ENCODE measurements around the gene NKRF. TPM values are rescaled to one million over a fixed set of nuclear protein-coding genes. Genes with fewer than 3 reads are reported as not detected.

The NKRF gene
- total and polyA plus RNA-seq, 9 of the 15 experiments (the other 6 are each of a cell fraction or from before 2014, with no cell fraction given): 8.9 to 31.9 (median 19.0) TPM

GRCh38 chrX:119605464-119606279, 552 bp downstream of the NKRF start (continued):
- TF ChIP-seq E4F1 (CRISPR knock-in tag; IDR thresholded peaks at IDR 0.05; ENCODE audit: borderline replicate concordance) (no peak), ZNF239 (CRISPR knock-in tag; IDR thresholded peaks at IDR 0.05) (no peak), MAFG (tag; conservative IDR thresholded peaks at IDR 0.05) (no peak), CHD1 (IDR thresholded peaks at IDR 0.05; ENCODE audit: low read length) (peak; percentile 80), HNRNPH1 (optimal IDR thresholded peaks at IDR 0.05; ENCODE audit: low read depth, low read length) (no peak), POU5F1 (IDR thresholded peaks at IDR 0.05; ENCODE audit: borderline replicate concordance, low read depth, low read length, partially characterized antibody) (no peak), MTA1 (IDR thresholded peaks at IDR 0.05; ENCODE audit: borderline replicate concordance) (no peak), ZNF263 (CRISPR knock-in tag; IDR thresholded peaks at IDR 0.05; ENCODE audit: borderline replicate concordance) (no peak), ZNF23 (CRISPR knock-in tag; IDR thresholded peaks at IDR 0.05) (no peak), LCOR (CRISPR knock-in tag; IDR thresholded peaks at IDR 0.05) (no peak), ARID1B (IDR thresholded peaks at IDR 0.05) (no peak), CREBBP (IDR thresholded peaks at IDR 0.05; ENCODE audit: low read depth, low read length) (no peak), HOXB6 (CRISPR knock-in tag; IDR thresholded peaks at IDR 0.05; ENCODE audit: borderline replicate concordance) (no peak), ZNF146 (CRISPR knock-in tag; IDR thresholded peaks at IDR 0.05; ENCODE audit: unreplicated experiment) (no peak), ZC3H11A (IDR thresholded peaks at IDR 0.05; ENCODE audit: low read depth, low read length) (no peak), MAFK (IDR thresholded peaks at IDR 0.05; ENCODE audit: low read length) (no peak), MED1 (CRISPR knock-in tag; IDR thresholded peaks at IDR 0.05; ENCODE audit: borderline replicate concordance) (no peak), BRF1 (IDR thresholded peaks at IDR 0.05; ENCODE audit: borderline replicate concordance, extremely low read depth, insufficient read length) (no peak), ELF1 (tag; IDR thresholded peaks at IDR 0.05) (0 out of 2 replicates have a peak, but pooled peaks have one; percentile 14), ZNF165 (CRISPR knock-in tag; IDR thresholded peaks at IDR 0.05; ENCODE audit: borderline replicate concordance) (no peak), MBD2 (IDR thresholded peaks at IDR 0.05; ENCODE audit: borderline replicate concordance, low read depth) (no peak)
- TF ChIP-seq, protein P1, sequence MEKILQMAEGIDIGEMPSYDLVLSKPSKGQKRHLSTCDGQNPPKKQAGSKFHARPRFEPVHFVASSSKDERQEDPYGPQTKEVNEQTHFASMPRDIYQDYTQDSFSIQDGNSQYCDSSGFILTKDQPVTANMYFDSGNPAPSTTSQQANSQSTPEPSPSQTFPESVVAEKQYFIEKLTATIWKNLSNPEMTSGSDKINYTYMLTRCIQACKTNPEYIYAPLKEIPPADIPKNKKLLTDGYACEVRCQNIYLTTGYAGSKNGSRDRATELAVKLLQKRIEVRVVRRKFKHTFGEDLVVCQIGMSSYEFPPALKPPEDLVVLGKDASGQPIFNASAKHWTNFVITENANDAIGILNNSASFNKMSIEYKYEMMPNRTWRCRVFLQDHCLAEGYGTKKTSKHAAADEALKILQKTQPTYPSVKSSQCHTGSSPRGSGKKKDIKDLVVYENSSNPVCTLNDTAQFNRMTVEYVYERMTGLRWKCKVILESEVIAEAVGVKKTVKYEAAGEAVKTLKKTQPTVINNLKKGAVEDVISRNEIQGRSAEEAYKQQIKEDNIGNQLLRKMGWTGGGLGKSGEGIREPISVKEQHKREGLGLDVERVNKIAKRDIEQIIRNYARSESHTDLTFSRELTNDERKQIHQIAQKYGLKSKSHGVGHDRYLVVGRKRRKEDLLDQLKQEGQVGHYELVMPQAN (IDR thresholded peaks at IDR 0.05; ENCODE audit: borderline replicate concordance): peak; percentile 21; the same call in 1 of the 2 replicates
- TF ChIP-seq, protein P2, sequence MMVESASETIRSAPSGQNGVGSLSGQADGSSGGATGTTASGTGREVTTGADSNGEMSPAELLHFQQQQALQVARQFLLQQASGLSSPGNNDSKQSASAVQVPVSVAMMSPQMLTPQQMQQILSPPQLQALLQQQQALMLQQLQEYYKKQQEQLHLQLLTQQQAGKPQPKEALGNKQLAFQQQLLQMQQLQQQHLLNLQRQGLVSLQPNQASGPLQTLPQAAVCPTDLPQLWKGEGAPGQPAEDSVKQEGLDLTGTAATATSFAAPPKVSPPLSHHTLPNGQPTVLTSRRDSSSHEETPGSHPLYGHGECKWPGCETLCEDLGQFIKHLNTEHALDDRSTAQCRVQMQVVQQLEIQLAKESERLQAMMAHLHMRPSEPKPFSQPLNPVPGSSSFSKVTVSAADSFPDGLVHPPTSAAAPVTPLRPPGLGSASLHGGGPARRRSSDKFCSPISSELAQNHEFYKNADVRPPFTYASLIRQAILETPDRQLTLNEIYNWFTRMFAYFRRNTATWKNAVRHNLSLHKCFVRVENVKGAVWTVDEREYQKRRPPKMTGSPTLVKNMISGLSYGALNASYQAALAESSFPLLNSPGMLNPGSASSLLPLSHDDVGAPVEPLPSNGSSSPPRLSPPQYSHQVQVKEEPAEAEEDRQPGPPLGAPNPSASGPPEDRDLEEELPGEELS (CRISPR knock-in tag; IDR thresholded peaks at IDR 0.05; ENCODE audit: borderline replicate concordance): no peak
